HG03097 (cell line): Measurements from ENCODE around the gene P2RY12.

ENCODE experiments used
- ATAC-seq: cut with Tn5 transposase; IDR thresholded peaks from one replicate; pipeline ENCODE4 v1.9.1; 2021; ENCODE audit not compliant: unreplicated experiment, low FRiP score

P2RY12 gene

DNA sequence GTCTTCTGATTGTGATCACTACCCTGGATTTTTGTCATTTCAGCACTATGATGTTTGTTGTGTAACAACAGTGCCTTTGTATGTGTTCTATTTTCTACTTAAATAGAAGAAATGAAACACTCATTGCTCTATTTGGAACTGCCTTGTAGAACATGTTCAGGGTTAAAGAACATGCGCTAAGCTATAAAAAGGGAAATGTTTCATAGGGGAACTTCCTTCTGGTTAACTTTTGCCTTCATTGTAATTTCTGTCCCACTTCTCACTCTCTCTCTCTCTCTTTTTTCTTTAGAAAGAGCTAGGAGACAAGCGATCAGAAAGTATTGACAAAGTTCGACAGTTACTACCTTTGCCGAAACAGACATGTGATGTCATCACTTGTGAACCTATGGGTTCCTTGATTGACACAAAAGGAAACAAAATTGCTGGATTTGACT, at the start of gene P2RY12:
TSS of gene P2RY12 (minus strand) at position 13 of the 434 bp plus-strand sequence. CDS start 45,908 bp downstream, outside the sequence.
- ATAC-seq: no peak

DNA sequence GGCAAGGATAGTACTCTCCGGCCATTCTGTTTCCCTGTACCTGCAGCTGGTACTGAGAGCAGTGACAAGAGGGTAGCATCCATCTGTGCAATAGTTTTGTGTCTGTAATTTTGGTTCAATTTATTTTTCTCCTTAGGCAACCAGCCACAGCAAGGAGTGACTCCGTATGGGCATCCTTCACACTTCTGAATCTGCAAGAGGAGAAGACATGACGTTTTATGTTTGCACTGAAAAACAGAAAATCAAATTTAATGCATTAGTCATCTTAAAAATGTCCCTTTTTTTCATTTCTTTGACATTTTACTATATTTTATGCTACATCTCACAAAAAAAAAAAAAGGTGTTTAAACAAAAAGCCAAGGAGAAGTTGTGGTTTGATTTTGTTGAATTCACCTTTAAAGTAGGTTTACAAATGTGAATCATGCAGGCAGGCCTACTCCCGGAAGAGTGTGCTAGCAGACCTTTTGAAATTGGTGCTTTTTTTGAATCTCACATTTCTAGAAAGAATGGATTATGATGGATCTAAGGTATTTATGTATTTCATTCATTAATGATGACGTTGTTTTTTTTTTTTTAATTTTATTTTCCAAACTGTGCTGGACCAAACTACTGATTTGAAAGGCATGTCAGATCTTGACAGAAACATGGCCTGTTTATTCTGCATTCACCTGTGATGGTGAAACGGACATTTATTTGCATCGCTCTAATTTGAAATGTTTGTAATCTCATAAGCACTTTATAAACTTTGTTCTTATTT, 48.2 kb upstream of the P2RY12 start:
- no peak for ATAC-seq

DNA sequence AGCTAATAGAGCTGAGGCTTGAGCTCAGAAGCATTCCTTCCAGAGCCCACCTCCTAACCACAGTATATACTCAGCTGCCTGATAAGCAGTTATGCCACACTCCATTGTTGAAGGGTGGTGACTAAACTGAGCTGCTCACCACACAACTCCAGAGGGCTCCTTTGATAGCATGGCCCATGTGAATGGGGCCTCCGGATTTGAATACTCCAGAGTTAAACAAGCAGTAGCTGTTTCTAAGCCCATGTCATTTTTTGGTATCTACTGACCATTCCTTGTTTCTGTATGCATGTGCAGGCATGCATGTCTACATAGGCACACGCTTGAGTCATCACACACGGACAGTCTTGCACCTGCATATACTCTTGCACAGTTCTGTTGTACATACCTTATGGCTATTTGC, 47.4 kb upstream of the P2RY12 start:
- no peak for ATAC-seq

DNA sequence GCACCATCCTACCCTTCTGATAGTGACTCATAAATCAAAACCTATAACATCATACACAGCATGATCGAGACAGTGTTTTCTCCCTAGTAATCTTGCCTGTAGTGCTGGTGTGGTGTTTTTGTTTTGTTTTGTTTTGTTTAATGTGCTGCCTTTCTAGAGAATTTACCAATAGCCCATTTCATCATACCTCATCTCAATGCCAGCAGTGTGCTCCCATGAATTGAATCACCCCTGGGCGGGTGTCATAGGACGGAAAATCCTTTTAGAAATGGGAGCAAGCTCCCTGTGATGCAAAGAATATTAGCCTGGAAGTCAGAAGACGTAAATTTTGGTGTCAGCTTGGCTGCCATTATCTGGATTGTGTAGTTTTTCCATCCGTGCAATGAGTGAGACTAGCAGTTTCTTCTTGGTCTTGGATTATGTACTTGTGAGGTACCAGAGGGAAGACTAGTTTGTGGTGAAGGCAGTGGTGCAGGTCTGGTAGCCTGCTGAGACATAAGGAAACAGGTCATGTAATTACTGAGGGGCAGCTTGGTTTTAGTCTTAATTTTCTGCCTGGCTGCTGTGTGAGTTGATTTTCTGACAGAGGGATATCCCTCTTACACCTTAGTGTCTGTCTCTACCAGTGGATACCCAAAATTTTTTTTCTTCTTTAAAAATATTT, 46.4 kb upstream of the P2RY12 start:
- ATAC-seq: no peak

DNA sequence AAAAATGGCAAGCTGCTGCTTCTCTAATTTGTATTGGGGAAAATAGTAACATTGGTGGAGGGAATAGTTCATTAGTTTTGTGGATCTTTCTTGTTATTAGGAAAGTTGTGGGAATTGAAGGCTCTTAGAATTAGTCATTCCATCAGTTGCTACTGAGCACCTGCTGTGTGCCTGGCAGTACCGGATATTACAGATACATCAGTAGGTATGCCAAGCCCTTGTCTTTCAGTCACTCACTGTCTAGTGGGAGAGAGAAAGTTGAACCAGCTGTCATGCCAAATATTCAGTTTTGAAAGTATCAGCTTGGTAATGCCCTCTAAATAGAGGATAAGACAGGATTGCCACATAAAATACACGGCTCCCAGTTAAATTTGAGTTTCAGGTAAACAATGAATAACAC, 43.8 kb upstream of the P2RY12 start:
- ATAC-seq: no peak

DNA sequence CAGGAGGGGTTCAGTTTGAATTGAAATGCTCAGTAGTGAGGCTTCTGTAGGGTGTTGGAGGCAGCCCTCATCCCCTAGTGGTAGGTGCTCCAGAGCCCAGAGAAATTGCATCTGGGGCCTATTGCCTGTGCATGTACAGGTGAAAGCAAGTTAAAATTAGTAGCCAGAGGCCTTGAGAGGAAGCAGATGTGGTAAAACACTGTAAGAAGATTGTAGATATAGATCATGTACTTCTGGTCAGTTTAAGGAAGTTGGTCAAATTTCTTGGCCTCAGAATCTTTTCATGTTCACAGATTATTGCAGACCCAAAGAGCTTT, 41.7 kb upstream of the P2RY12 start:
- ATAC-seq: no peak

DNA sequence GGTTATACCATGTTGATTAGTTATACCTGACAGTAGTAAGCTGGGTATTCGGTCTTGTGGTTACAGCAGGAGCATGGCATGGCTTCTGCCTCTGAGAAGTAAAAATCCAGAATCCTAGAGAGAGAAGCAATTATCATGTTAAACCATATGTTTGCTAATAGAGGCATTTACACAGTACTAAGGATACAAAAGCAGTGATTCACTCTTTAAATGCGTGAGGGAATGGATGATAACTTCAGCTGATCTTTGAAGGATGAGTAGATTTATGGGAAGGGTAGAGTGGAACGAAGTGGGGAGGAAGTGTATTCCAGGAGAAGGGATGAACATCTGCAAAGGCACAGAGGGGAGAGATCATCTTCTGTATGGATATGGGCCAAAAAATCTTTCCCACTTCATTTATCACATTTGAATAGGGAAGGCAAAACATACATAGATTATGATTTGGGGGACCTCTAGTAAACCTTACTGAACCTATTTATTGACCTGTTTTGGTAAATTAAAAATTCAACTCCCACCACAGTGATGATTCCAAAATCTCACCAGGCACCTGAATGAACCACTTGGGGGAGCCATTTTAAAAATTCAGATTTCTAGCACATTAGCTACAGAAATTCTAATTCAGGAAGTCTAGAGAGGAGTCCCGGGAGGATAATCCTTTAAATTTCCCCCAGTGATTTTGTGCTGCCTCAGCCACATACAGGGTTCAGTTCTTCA, 41.2 kb upstream of the P2RY12 start:
- no peak for ATAC-seq

DNA sequence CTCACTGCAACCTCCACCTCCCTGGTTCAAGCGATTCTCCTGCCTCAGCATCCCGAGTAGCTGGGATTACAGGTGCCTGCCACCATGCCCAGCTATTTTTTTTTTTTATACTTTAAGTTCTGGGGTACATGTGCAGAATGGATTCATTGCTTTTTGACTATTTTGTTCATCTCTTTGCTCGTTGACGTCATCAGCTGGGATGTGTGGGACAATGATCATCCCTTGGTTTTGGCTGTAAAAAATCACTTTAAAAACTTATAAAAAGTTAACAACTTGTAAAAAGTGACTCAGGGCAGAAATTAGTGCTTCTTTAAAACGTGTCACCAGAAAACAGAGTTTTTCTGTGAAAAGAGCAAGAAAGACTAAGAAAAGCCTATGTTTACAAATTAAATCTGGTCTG, 38.5 kb upstream of the P2RY12 start:
- no peak for ATAC-seq

DNA sequence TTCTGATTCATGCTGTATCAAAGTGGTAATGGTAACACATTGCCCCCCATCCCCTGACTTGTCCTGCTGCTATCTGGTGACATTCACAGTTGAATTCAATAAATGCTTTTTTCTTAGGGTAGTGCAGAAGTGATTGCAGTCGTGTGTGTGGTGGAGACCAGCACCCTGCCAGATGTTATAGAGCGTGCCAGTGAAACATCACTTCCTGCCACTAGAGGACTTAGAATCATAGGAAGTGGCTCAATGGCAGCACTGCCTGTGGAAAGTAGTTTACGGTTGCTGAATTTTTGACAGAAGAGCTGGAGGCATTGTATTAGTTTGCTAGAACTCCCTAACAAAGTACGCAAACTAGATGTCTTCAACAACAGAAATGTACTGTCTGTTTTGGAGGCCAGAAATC, 37.4 kb upstream of the P2RY12 start:
- no peak for ATAC-seq

DNA sequence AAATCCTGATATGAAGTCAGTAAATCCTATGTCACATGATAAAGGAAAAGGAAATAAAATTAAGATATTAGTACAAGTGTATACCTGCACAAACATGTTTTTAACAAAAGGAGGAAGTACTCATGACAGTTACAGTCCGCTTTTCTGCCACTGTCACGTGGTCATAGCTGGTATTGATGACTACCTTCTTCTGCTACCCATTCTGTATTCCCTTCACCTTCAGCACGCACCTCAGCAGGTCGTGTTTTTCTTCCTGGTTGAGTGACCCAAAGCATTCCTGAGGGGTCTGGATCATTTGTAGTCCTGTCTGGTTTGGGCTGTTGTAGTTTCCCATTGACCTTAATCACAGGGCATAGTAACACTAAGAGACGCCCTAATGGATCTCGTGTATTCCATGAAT, 35.3 kb upstream of the P2RY12 start:
- ATAC-seq: no peak

DNA sequence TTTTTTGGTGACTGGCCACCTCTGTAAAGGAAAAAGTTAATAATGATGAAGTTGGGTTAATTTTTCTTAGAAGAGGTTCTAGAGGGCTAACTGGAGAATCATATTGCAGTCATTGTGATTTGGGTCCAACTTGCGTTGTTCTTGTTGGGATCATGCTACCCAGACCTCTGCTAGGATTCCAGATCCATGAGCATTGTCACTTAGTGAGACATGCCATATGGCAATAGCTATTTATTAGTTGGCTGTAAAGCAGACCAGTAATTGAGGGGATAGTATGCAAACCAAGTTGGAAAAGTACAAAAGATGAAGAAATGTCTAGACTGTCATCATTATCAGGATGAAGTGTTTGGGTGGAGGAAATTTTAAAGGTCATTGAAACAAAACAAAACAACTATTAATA, 30.7 kb upstream of the P2RY12 start:
- ATAC-seq: no peak

DNA sequence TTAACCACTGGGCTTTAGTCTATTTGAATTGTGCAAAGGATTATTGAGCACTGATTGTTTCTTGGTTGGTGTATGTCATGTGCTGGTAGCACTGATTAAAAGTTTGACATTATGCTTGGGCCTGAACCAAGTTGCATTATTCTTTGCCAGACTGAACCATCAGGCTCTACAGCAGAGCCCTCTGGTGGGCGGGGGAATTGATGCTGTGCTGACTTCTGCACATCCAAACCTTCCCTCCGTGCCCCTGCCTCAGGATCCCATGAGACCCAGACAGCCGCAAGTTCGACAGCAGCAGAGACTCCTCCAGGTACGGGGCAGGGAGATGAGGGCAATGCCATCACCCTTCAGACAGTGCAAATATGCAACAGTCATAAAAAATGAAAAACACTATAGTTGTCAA, 28.4 kb upstream of the P2RY12 start:
- no peak for ATAC-seq

DNA sequence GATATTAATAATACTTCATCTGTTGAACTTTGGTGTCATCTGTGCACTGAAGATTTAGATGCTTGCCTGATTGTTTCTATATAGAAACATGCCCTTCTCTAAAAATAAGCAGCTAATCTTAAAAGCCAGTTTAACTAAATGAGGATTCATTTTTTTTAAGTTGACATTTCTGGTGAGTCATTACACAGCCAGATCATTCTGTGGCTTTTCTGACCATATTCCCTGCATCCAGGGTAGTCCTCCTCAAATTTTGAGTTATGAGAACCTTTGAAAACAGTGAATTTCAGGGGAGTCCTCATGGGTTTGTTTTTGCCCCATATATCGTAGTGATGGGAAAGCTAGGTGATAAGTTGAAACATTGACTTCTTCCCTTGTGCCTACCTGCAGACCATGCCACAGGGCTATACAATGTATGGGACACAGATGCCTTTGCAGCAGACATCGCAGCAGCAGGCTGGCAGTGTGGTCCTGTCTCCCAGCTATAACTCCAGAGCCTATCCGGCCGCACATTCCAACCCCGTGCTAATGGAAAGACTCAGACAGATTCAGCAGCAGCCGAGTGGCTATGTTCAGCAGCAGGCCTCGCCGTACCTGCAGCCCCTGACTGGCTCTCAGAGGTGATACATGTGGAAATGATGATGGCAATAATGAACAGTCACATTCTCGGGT, 26.5 kb upstream of the P2RY12 start:
- ATAC-seq: no peak

DNA sequence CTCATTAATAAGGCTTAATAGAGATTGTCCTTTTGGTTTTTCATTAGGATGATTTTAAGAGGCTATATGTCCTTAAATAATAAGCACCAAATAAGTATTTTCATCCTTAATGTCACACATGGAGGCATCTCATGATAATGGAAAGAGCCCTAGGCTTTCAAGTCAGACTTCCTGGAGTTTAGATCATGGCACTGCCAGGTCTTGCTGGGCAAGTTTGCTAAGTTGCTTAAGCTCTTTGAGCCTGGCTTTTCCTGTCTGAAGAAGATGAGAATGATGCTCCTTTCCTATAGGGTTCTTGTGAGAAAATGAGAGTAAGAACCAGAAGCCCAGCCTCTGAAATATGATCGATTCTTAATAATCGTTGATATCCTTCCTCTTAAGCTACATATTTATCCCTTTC, 23.4 kb upstream of the P2RY12 start:
- no peak for ATAC-seq

DNA sequence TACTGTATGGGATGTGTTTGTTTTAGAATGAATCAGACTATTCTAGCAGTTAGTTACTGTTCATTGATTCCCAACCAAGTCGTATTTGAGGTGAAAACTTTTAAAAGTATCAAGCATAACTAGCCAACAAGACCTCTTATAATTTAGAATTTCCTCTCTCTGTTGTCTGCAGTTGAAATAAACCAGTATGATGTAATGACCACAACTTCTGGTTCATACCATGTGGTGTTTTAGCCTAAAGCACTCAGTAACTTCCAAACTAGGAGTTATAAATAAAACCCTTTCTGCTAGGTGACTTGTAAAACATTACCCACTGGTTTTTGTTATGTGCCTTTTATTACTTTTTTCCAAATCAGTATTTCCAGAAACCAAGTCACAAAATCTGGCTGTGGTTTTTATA, 19.8 kb upstream of the P2RY12 start:
- ATAC-seq: no peak

DNA sequence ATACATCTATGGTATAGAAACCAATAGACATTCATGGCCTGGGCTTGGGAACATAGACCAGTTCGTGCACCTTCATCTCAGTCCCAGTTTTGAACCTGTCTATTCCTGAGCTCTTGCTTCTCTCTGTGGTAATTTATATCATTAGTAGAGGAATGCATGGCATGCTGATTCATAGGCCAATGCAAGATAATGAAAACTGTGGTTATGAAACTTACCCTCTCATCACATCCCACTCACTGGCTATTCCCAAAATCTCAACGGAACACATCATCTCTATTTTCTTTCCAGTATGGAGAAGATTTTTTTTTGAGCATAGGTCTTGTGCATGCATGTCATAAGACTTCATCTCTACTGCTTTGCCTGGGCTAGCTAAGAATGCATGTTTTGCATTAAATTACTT, 18.7 kb upstream of the P2RY12 start:
- no peak for ATAC-seq

DNA sequence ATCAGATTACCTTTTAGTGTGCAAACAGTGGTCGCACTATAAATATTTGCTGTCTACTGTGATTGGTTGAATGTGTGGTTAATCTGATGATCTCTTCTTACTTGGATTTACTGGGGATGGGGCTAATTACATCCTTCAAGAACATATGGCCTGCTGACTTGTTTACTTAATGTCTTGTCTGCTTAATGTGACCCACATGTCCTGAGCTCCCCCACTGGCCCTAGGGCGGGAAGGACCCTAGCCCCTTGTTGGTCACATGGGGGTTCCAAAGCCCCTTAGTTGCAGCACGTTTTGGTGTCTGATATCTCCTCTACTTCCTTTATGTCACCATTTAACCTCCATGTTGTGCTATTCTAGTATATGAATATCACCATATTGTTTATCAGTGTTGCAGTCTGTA, 17.8 kb upstream of the P2RY12 start:
- ATAC-seq: no peak

DNA sequence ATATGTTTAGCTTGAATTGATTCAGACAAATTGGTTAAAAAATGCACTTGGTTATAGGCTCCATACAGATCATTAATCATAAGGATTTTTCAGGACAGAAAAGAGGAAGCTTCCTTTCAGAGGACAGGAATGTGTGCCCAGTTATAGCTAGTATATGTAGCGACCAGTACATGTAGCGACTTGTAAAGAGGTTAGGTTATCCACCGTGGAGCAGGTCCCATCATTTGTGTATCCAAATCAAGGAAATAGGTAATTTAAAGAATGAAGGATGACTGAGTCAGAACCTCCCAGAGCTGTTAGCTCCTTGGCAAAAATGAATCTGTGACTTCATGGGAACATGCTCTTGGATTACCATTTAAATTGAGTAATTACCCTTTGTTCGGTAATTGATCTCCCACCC, 15.8 kb upstream of the P2RY12 start:
- ATAC-seq: no peak

DNA sequence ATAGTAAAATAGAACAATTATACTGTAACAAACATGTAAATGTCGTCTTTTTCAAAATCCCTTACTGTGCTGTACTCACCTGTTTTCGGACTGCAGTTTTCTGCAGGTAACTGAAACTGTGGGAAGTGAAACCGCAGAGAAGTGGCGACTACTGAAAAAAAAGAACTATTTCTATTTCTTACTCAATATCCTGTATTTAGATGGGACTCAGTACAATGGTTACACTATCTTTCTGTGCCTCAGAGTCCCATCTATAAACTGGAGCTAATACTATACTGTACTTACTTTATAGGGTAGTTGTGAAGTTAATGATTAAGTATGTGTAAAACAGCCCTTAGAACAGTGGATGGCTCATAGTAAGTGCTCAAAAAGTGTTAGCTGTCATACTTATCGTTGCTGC, 14.3 kb upstream of the P2RY12 start:
- ATAC-seq: no peak

DNA sequence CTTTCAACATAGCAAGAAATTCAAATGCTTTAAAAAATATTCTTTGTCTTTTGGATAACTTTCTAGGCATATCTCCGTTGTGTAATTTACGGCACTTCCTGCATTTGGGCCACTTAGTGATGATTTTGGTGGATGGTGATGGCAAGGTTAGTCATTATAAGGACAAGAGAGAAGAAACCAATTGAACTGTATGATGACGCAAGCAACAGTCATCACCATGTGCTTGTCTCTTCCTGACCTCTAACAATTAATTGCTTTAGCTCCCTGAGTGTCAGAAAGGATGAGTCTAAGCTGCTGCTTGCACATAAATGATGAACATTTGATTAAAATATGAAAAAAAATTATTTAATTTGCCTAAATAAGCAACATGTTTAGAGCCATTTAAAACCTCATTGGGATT, 11.3 kb upstream of the P2RY12 start:
- no peak for ATAC-seq

DNA sequence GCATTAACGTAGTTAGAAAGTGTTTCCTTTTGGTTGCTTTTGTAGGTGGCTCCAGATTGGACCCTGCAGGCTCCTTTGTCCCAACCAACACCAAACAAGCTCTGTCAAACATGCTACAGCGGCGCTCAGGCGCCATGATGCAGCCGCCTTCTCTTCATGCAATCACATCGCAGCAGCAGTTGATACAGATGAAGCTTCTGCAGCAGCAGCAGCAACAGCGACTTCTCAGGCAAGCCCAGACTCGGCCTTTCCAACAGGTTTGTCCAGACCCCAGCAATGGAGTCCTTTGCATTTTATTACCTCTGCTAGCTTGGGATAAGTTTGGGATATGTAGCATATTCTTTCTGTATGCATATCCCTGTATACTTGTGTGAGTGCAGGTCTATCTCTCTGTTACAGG, 10.1 kb upstream of the P2RY12 start:
- no peak for ATAC-seq
